ENCODE data around the gene PRKAB2.
"Not testable (repeated sequence)": the region's sequence is repeated elsewhere in the genome, so short reads cannot be mapped to it uniquely, and the experiment has no call there.

PRKAB2 gene

GRCh38 chr1:147109041-147109440, 63.2 kb downstream of the PRKAB2 start:
- no peak for DNase-seq

GRCh38 chr1:147106407-147106881, 65.8 kb downstream of the PRKAB2 start:
- DNase-seq, result not testable (repeated sequence)

- DNase-seq, result no peak
These were observed 66.4 kb downstream of the PRKAB2 start for GRCh38 chr1:147105909-147106308.
